ENCODE measurements around the gene COMMD1. TPM values are rescaled to one million over a fixed set of nuclear protein-coding genes. Genes with fewer than 3 reads are reported as not detected.
A peak's percentile ranks its signal among the peaks of the same experiment; 100 is the strongest.

Gene COMMD1
- total RNA-seq, 4 donors from 2014 or later, result 32.3 to 50.4 (median 44.2) TPM

GRCh38 chr2:61984682-61985081, 79.2 kb downstream of the COMMD1 start:
- H3K4me1 ChIP-seq, result no peaks in the 10 kb centered on the region
- no peak overlapping the region for H3K27ac ChIP-seq
- peaks cover 0 to 17% (median 0%) of the 10 kb centered on the region in 3 donors for H3K9me3 ChIP-seq
- H3K27me3 ChIP-seq, result no peaks in the 10 kb centered on the region
- ATAC-seq, result no peak
- TF ChIP-seq, protein P1, sequence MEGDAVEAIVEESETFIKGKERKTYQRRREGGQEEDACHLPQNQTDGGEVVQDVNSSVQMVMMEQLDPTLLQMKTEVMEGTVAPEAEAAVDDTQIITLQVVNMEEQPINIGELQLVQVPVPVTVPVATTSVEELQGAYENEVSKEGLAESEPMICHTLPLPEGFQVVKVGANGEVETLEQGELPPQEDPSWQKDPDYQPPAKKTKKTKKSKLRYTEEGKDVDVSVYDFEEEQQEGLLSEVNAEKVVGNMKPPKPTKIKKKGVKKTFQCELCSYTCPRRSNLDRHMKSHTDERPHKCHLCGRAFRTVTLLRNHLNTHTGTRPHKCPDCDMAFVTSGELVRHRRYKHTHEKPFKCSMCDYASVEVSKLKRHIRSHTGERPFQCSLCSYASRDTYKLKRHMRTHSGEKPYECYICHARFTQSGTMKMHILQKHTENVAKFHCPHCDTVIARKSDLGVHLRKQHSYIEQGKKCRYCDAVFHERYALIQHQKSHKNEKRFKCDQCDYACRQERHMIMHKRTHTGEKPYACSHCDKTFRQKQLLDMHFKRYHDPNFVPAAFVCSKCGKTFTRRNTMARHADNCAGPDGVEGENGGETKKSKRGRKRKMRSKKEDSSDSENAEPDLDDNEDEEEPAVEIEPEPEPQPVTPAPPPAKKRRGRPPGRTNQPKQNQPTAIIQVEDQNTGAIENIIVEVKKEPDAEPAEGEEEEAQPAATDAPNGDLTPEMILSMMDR (IDR thresholded peaks at IDR 0.05), result no peak
- TF ChIP-seq POLR2A (IDR thresholded peaks at IDR 0.05) (no peak), EP300 (IDR thresholded peaks at IDR 0.05) (no peak), POLR2AphosphoS5 (IDR thresholded peaks at IDR 0.05) (no peak)
- no peak overlapping the region for H3K4me3 ChIP-seq
- H3K36me3 ChIP-seq, result no peaks in the 10 kb centered on the region
- no CpG with 5 or more reads among the region's 1 CpG for WGBS, 2 donors (ENCODE audit: low coverage in 1 of 2)

DNA sequence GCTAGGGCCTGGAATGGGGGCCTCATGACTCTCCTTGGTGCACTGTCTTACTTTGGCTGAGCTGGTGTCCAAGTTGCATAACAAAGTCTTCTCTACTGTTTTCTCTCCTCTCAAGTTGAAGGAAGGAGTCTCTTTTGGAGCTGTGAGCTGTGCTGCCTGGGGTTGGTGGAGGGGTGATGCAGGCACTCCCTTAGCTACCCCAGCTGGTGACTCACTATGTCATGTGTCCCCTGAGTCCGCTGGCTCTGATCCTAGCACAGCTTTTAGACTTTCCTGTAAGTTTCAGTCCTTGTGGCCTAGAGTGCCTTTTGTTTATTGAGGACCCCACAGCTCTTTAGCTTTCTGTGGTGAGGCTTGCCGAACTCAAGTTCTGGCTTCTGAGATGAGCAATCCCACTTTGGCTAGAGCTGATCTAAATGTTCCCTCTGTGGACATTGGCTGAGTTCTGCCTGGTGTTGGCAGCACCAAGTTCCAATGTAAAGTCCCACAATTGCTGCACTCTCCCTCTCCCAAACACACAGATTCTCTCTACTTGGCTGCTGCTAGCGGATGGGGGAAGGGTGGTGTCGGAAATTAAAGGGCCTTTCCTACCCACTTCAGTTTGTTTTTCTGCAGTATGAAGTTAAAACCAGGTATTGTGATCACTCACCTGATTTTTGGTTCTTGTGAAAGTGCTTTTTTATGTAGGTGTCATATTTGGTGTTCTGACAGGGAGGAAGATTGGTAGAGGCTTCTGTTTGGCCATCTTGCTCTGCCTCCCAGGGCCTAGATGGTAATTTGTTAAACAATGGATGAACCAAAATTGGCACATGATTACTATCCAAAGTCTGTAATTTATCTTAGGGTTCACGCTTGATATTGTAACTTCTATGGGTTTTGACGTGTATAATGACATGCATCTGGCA, 83.2 kb downstream of the COMMD1 start:
- 94 to 100% methylated on average over 2 to 5 of the region's 6 CpGs for WGBS, 2 donors (ENCODE audit: low coverage in 1 of 2)
- no peak overlapping the region for H3K27ac ChIP-seq

GRCh38 chr2:61993422-61994024, 88.0 kb downstream of the COMMD1 start:
- H3K27ac ChIP-seq, result no peak overlapping the region
- H3K27me3 ChIP-seq, result no peaks in the 10 kb centered on the region
- TF ChIP-seq POLR2A (IDR thresholded peaks at IDR 0.05), result no peak
- TF ChIP-seq, protein P1 (IDR thresholded peaks at IDR 0.05), result peak; percentile 52 to 73 (median 68)
- 78% methylated on average over 3 of the region's 3 CpGs for WGBS, 2 donors (ENCODE audit: low coverage in 1 of 2)
- peaks cover 0 to 11% (median 0%) of the 10 kb centered on the region in 3 donors for H3K4me1 ChIP-seq
- H3K9me3 ChIP-seq, result no peaks in the 10 kb centered on the region
- no peak for ATAC-seq
- H3K36me3 ChIP-seq, result no peaks in the 10 kb centered on the region
- H3K4me3 ChIP-seq, result no peak overlapping the region

More for the DNA sequence above, 83.2 kb downstream of the COMMD1 start:
- no peak overlapping the region for H3K4me3 ChIP-seq
- no peak for TF ChIP-seq EP300 (IDR thresholded peaks at IDR 0.05)
- no peak for TF ChIP-seq POLR2AphosphoS5 (IDR thresholded peaks at IDR 0.05)
- TF ChIP-seq, protein P1 (IDR thresholded peaks at IDR 0.05), result no peak
- TF ChIP-seq POLR2A (IDR thresholded peaks at IDR 0.05), result no peak
- peaks cover 0 to 6% (median 0%) of the 10 kb centered on the region in 3 donors for H3K4me1 ChIP-seq
- H3K27me3 ChIP-seq, result no peaks in the 10 kb centered on the region
- ATAC-seq, result no peak
- no peaks in the 10 kb centered on the region for H3K9me3 ChIP-seq
- no peaks in the 10 kb centered on the region for H3K36me3 ChIP-seq

- Histone ChIP-seq H3K4me3 (no peak overlapping the region), H3K9me3 (no peaks in the 10 kb centered on the region), H3K27me3 (no peaks in the 10 kb centered on the region), H3K27ac (no peak overlapping the region), H3K36me3 (no peaks in the 10 kb centered on the region), H3K4me1 (peaks cover 0 to 11% (median 0%) of the 10 kb centered on the region in 3 donors)
- ATAC-seq, result no peak
- TF ChIP-seq POLR2AphosphoS5 (IDR thresholded peaks at IDR 0.05) (no peak), POLR2A (IDR thresholded peaks at IDR 0.05) (no peak), EP300 (IDR thresholded peaks at IDR 0.05) (no peak)
- TF ChIP-seq, protein P1 (IDR thresholded peaks at IDR 0.05), result no peak
- 100% methylated on average over 1 of the region's 1 CpG; no CpG with 5 or more reads in 1 of the 2 donors for WGBS, 2 donors (ENCODE audit: low coverage in 1 of 2)
Observed at GRCh38 chr2:61994531-61994930, 89.1 kb downstream of the COMMD1 start.

Measured in gastroesophageal sphincter (tissue), 4 donors.